Right lobe of liver (tissue), 4 donors: Measurements from ENCODE around the gene ADIPOR2.
"Not testable (repeated sequence)": the region's sequence is repeated elsewhere in the genome, so short reads cannot be mapped to it uniquely, and the experiment has no call there.

Experiments
- POLR2A ChIP-seq: fragments of 450-650 bp; IDR thresholded peaks from one replicate; pipeline ENCODE4 v1.6.1; 2017; ENCODE audit warnings: antibody characterized with exemption, mild to moderate bottlenecking
- TF ChIP-seq, protein P1 (sequence below), 4 donors: fragments of 200-600 bp in 3 of 4; fragments of 450-650 bp in 1 of 4; IDR thresholded peaks; one replicate each; pipeline versions ENCODE4 v1.5.1 to v1.8.0; 2016 to 2022; ENCODE audit warnings: antibody characterized with exemption in 4 of 4, mild to moderate bottlenecking in 2 of 4
- donor health status: DM: no; HTN: no; CAD: no.
- donor health status: DM: no; HTN: no; CAD: no.
- donor health status: DM: no; HTN: yes; CAD: no.

DNA sequence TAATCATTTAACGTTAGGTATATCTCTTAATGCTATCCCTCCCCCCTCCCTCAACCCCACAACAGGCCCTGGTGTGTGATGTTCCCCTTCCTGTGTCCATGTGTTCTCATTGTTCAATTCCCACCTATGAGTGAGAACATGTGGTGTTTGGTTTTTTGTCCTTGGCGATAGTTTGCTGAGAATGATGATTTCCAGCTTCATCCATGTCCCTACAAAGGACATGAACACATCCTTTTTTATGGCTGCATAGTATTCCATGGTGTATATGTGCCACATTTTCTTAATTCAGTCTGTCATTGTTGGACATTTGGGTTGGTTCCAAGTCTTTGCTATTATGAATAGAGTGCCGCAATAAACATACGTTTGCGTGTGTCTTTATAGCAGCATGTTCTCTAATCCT, 42.8 kb downstream of the ADIPOR2 start:
- TF ChIP-seq, protein P1, sequence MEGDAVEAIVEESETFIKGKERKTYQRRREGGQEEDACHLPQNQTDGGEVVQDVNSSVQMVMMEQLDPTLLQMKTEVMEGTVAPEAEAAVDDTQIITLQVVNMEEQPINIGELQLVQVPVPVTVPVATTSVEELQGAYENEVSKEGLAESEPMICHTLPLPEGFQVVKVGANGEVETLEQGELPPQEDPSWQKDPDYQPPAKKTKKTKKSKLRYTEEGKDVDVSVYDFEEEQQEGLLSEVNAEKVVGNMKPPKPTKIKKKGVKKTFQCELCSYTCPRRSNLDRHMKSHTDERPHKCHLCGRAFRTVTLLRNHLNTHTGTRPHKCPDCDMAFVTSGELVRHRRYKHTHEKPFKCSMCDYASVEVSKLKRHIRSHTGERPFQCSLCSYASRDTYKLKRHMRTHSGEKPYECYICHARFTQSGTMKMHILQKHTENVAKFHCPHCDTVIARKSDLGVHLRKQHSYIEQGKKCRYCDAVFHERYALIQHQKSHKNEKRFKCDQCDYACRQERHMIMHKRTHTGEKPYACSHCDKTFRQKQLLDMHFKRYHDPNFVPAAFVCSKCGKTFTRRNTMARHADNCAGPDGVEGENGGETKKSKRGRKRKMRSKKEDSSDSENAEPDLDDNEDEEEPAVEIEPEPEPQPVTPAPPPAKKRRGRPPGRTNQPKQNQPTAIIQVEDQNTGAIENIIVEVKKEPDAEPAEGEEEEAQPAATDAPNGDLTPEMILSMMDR (IDR thresholded peaks at IDR 0.05), result not testable (repeated sequence)
- not testable (repeated sequence) for TF ChIP-seq POLR2A
